LHCN-M2 (cell line): ENCODE data around the gene MRPL38. TPM values are rescaled to one million over a fixed set of nuclear protein-coding genes. Genes with fewer than 3 reads are reported as not detected.

Source experiments
- DNase-seq: peaks from one replicate; pipeline ENCODE4 v3.0.0-alpha.2; 2012; ENCODE audit warnings: low read depth
- total RNA-seq: library from RNA; depleted of rRNA; stranded (reverse); fragments of >200 nt; gene quantifications from 2 replicates; pipeline ENCODE4 v1.2.3, GENCODE V29; 2014

MRPL38 gene
- total RNA-seq, 1 experiment from 2014 or later = 37.1 TPM

- DNase-seq = no peak
Observed at GRCh38 chr17:75919611-75920010, 14.9 kb upstream of the MRPL38 start.

GRCh38 chr17:75917917-75918445 is 13.3 kb upstream of the MRPL38 start:
- DNase-seq = no peak

- no peak for DNase-seq
Observed at GRCh38 chr17:75917141-75917916, 12.6 kb upstream of the MRPL38 start.

- DNase-seq = no peak
Observed at GRCh38 chr17:75915268-75915667, 10.6 kb upstream of the MRPL38 start.

- no peak for DNase-seq
Observed at GRCh38 chr17:75914643-75915267, 10.1 kb upstream of the MRPL38 start.

- DNase-seq = no peak
Observed at GRCh38 chr17:75913537-75914210, 9.0 kb upstream of the MRPL38 start.

GRCh38 chr17:75910699-75911098 is 6.0 kb upstream of the MRPL38 start:
- DNase-seq = no peak

GRCh38 chr17:75909812-75910274 is 5.2 kb upstream of the MRPL38 start:
- no peak for DNase-seq

- DNase-seq = no peak
Observed at GRCh38 chr17:75909051-75909811, 4.5 kb upstream of the MRPL38 start.

GRCh38 chr17:75908201-75908600 is 3.5 kb upstream of the MRPL38 start:
- DNase-seq = no peak

- DNase-seq = no peak
Observed at GRCh38 chr17:75906143-75906884, 1.6 kb upstream of the MRPL38 start.

GRCh38 chr17:75902406-75902805 is 2.3 kb downstream of the MRPL38 start:
- DNase-seq = no peak

- no peak for DNase-seq
Observed at GRCh38 chr17:75901727-75902126, 3.0 kb downstream of the MRPL38 start.

GRCh38 chr17:75900691-75901533 is 3.8 kb downstream of the MRPL38 start:
- DNase-seq = no peak

- no peak for DNase-seq
Observed at GRCh38 chr17:75899767-75900468, 4.8 kb downstream of the MRPL38 start.

- DNase-seq = no peak
Observed at GRCh38 chr17:75899353-75899752, 5.3 kb downstream of the MRPL38 start.

- DNase-seq = no peak
Observed at GRCh38 chr17:75898791-75899190, 5.9 kb downstream of the MRPL38 start.

- no peak for DNase-seq
Observed at GRCh38 chr17:75898065-75898464, 6.6 kb downstream of the MRPL38 start.
